Activated CD4-positive, alpha-beta T cell treated with anti-CD3 and anti-CD28 coated beads, Interleukin-2, Interleukin-6, amounts not matched to agents 100 ng/mL and 50 ng/mL, durations not matched to agents 16 hours and 8 hours (primary cell): ENCODE results near the gene ADCY1.

Experiments
- DNase-seq: peaks from one replicate; pipeline ENCODE4 v3.0.0-alpha.2; 2020

The ADCY1 gene

GRCh38 chr7:45698303-45699014 lies 124.3 kb downstream of the ADCY1 start:
- DNase-seq: no peak

- DNase-seq: no peak
Observed at GRCh38 chr7:45699015-45699309, 124.8 kb downstream of the ADCY1 start.

- DNase-seq: no peak
Observed at GRCh38 chr7:45699726-45700390, 125.7 kb downstream of the ADCY1 start.

- no peak for DNase-seq
Observed at GRCh38 chr7:45700556-45700955, 126.4 kb downstream of the ADCY1 start.

- no peak for DNase-seq
Observed at GRCh38 chr7:45701701-45702510, 127.7 kb downstream of the ADCY1 start.

GRCh38 chr7:45702751-45703150 lies 128.6 kb downstream of the ADCY1 start:
- no peak for DNase-seq

- no peak for DNase-seq
Observed at GRCh38 chr7:45703373-45703821, 129.2 kb downstream of the ADCY1 start.

GRCh38 chr7:45703911-45704682 lies 129.9 kb downstream of the ADCY1 start:
- DNase-seq: no peak

- no peak for DNase-seq
Observed at GRCh38 chr7:45704683-45705016, 130.5 kb downstream of the ADCY1 start.

- no peak for DNase-seq
Observed at GRCh38 chr7:45708046-45708950, 134.1 kb downstream of the ADCY1 start.

- DNase-seq: no peak
Observed at GRCh38 chr7:45709168-45710042, 135.2 kb downstream of the ADCY1 start.

- DNase-seq: no peak
Observed at GRCh38 chr7:45710271-45711160, 136.3 kb downstream of the ADCY1 start.

GRCh38 chr7:45711161-45711490 lies 137.0 kb downstream of the ADCY1 start:
- no peak for DNase-seq

- DNase-seq: no peak
Observed at GRCh38 chr7:45712057-45712689, 138.0 kb downstream of the ADCY1 start.

GRCh38 chr7:45712872-45713668 lies 138.9 kb downstream of the ADCY1 start:
- DNase-seq: no peak

- no peak for DNase-seq
Observed at GRCh38 chr7:45713669-45714520, 139.7 kb downstream of the ADCY1 start.

GRCh38 chr7:45714521-45714820 lies 140.3 kb downstream of the ADCY1 start:
- no peak for DNase-seq
